Body of pancreas (tissue), 4 donors: ENCODE results near the gene MYBPC3. TPM values are rescaled to one million over a fixed set of nuclear protein-coding genes. Genes with fewer than 3 reads are reported as not detected.

Experiments used
- ATAC-seq: fragments of 150-250 bp; one replicate; pipeline ENCODE4 v1.9.1; 2016
- DNase-seq, 4 donors: peaks; one replicate each; pipeline ENCODE4 v3.0.0-alpha.2; 2019
- H3K27ac ChIP-seq, 4 donors: fragments of 200-600 bp; sonication (generic); 1 replicate in 3 of 4; 2 replicates in 1 of 4; pipeline versions ENCODE4 v1.5.1 to v1.6.1; 2016 to 2019; ENCODE audit warnings: mild to moderate bottlenecking in 1 of 4, mixed read lengths in 1 of 4, moderate library complexity in 1 of 4
- H3K27me3 ChIP-seq, 2 donors: fragments of 200-600 bp; sonication (generic); one replicate each; pipeline ENCODE4 v1.6.0; 2016; ENCODE audit warnings: mild to moderate bottlenecking in 1 of 2
- H3K36me3 ChIP-seq, 2 donors: fragments of 200-600 bp; sonication (generic); replicated peaks in 1 of 2; 2 replicates each; pipeline ENCODE4 v1.5.1; 2016; ENCODE audit warnings: low read depth in 2 of 2; ENCODE audit not compliant: insufficient read depth in 1 of 2
- H3K4me1 ChIP-seq: fragments of 200-600 bp; sonication (generic); one replicate; pipeline ENCODE4 v1.6.0; 2016
- H3K4me3 ChIP-seq, 2 donors: fragments of 200-600 bp; sonication (generic); 1 replicate in 1 of 2; 2 replicates in 1 of 2; pipeline ENCODE4 v1.5.1; 2016 to 2019
- H3K9me3 ChIP-seq, 3 donors: fragments of 200-600 bp; sonication (generic); 1 replicate in 2 of 3; 2 replicates in 1 of 3; pipeline ENCODE4 v1.5.1; 2016
- CTCF ChIP-seq, 7 experiments: fragments of 450-650 bp in 4 of 7; fragments of 200-600 bp in 3 of 7; sonication (generic) in 3 of 7; IDR thresholded peaks; one replicate each; pipeline ENCODE4 v1.5.1; 2016 to 2019; ENCODE audit warnings: antibody characterized with exemption in 7 of 7
- POLR2A ChIP-seq, 3 donors: fragments of 450-650 bp; IDR thresholded peaks; one replicate each; pipeline ENCODE4 v1.6.1; 2016; ENCODE audit warnings: antibody characterized with exemption in 3 of 3, mild to moderate bottlenecking in 2 of 3
- WGBS, 2 donors: methylation state at CpG; one replicate each; pipeline ENCODE4 v1.1.5; 2017; 5-methylcytosine and 5-hydroxymethylcytosine counted together
- intact Hi-C: fragments of 100-400 bp; cut with DNase I; formaldehyde crosslinking; loops from one replicate; pipeline ENCODE4 v1.15.1; 2023
- total RNA-seq, 2 donors: library from RNA; depleted of rRNA; stranded (reverse); fragments of >200 nt; gene quantifications; one replicate each; pipeline ENCODE4 v1.1.0, GENCODE V29; 2016

MYBPC3 gene
- total RNA-seq, 2 donors from 2014 or later: not detected

- TF ChIP-seq CTCF (IDR thresholded peaks at IDR 0.05) (no peak), POLR2A (IDR thresholded peaks at IDR 0.05) (no peak)
- intact Hi-C loops: no loop called here
Observed at GRCh38 chr11:47327025-47327424, 25.5 kb downstream of the MYBPC3 start.

GRCh38 chr11:47326198-47326597 lies 26.3 kb downstream of the MYBPC3 start:
- 94 to 95% methylated on average over 12 of the region's 12 CpGs for WGBS, 2 donors
- no peaks in the 10 kb centered on the region for H3K27me3 ChIP-seq
- TF ChIP-seq POLR2A (IDR thresholded peaks at IDR 0.05): no peak
- TF ChIP-seq CTCF (IDR thresholded peaks at IDR 0.05): no peak
- no peaks in the 10 kb centered on the region for H3K4me1 ChIP-seq
- no peak overlapping the region for H3K27ac ChIP-seq
- no peak overlapping the region for H3K4me3 ChIP-seq
- no peak for DNase-seq
- no peaks in the 10 kb centered on the region for H3K9me3 ChIP-seq
- peaks cover 0 to 15% of the 10 kb centered on the region in 2 donors for H3K36me3 ChIP-seq
- ATAC-seq: no peak
- intact Hi-C loops: no loop called here

More at GRCh38 chr11:47327025-47327424, 25.5 kb downstream of the MYBPC3 start:
- WGBS, 2 donors: 94 to 95% methylated on average over 10 to 12 of the region's 13 CpGs
- Histone ChIP-seq H3K4me3 (no peak overlapping the region), H3K4me1 (no peaks in the 10 kb centered on the region), H3K36me3 (peaks cover 0 to 15% of the 10 kb centered on the region in 2 donors), H3K9me3 (no peaks in the 10 kb centered on the region), H3K27me3 (no peaks in the 10 kb centered on the region), H3K27ac (no peak overlapping the region)
- ATAC-seq (no peak), DNase-seq (no peak)

GRCh38 chr11:47325271-47326041 lies 27.0 kb downstream of the MYBPC3 start:
- Histone ChIP-seq H3K27me3 (no peaks in the 10 kb centered on the region), H3K4me1 (no peaks in the 10 kb centered on the region), H3K36me3 (peaks cover 0 to 16% of the 10 kb centered on the region in 2 donors), H3K27ac (no peak overlapping the region), H3K4me3 (no peak overlapping the region), H3K9me3 (no peaks in the 10 kb centered on the region)
- TF ChIP-seq CTCF (IDR thresholded peaks at IDR 0.05): no peak
- TF ChIP-seq POLR2A (IDR thresholded peaks at IDR 0.05): no peak
- intact Hi-C loops: no loop called here
- WGBS, 2 donors: 68 to 89% methylated on average over 6 to 15 of the region's 15 CpGs
- ATAC-seq: no peak
- peak in 1 of 4 donors; percentile 19 for DNase-seq

GRCh38 chr11:47324520-47324919 lies 28.0 kb downstream of the MYBPC3 start:
- Histone ChIP-seq H3K27me3 (no peaks in the 10 kb centered on the region), H3K4me1 (no peaks in the 10 kb centered on the region), H3K9me3 (no peaks in the 10 kb centered on the region), H3K36me3 (peaks cover 0 to 16% of the 10 kb centered on the region in 2 donors), H3K27ac (no peak overlapping the region), H3K4me3 (no peak overlapping the region)
- DNase-seq (no peak), ATAC-seq (no peak)
- intact Hi-C loops: no loop called here
- WGBS, 2 donors: 91% methylated on average over 4 to 12 of the region's 12 CpGs
- TF ChIP-seq POLR2A (IDR thresholded peaks at IDR 0.05) (no peak), CTCF (IDR thresholded peaks at IDR 0.05) (no peak)

- Histone ChIP-seq H3K4me3 (no peak overlapping the region), H3K27ac (no peak overlapping the region), H3K27me3 (no peaks in the 10 kb centered on the region), H3K4me1 (no peaks in the 10 kb centered on the region), H3K36me3 (peaks cover 0 to 16% of the 10 kb centered on the region in 2 donors), H3K9me3 (no peaks in the 10 kb centered on the region)
- WGBS, 2 donors: 92 to 97% methylated on average over 2 of the region's 2 CpGs
- DNase-seq (no peak), ATAC-seq (no peak)
- intact Hi-C loops: no loop called here
- no peak for TF ChIP-seq CTCF (IDR thresholded peaks at IDR 0.05)
- TF ChIP-seq POLR2A (IDR thresholded peaks at IDR 0.05): no peak
Observed at GRCh38 chr11:47318166-47318565, 34.3 kb downstream of the MYBPC3 start.
